ENCODE measurements around the gene EIF4E1B.
A peak's percentile ranks its signal among the peaks of the same experiment; 100 is the strongest.
"Not testable (repeated sequence)": the region's sequence is repeated elsewhere in the genome, so short reads cannot be mapped to it uniquely, and the experiment has no call there.

EIF4E1B gene, protein sequence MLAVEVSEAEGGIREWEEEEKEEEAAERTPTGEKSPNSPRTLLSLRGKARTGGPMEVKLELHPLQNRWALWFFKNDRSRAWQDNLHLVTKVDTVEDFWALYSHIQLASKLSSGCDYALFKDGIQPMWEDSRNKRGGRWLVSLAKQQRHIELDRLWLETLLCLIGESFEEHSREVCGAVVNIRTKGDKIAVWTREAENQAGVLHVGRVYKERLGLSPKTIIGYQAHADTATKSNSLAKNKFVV

DNA sequence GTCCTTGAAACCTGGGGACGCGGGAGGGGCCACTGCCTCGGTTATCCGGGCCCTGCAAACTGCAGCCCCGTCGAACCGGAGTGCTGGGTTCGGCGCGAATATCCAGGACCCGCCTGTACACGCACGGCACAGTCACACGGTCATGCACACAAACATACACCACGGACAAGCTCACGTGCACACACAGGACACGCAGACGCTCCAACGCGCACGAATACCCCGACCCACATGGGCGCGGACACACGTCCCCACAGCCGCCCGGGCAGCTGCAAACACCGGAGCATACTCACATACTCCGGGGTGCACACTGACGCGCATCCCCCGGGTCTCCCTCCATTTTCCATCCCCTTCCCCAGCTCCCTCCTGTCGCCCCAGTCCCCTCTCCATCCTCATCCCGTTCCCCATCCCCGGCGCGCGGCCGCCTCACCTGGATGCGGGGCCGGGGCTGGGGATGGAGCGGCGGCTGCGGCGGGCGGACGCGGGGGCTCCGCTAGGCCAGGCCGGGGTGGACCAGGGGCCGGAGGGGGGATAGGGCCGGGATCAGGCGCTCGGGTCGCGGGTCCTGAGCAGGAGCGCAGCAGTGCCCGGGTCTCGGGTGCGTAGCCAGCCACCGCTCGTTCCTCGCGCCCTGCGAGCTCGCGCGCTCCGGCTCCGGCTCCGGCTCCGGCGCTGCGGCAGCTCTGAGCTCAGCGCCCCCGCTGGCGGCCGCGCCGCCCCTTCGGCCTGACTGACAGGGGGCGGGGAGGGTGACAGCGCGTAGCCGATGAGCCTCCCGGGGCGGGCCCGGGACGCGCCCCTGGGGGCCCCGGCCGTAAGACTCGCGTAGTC lies at the start of gene EIF4E1B, which contains the start of gene SNCB:
Gene EIF4E1B, plus strand, starts transcription at position 823 of the 828 bp plus-strand sequence. CDS start 12,113 bp downstream, outside the sequence.
Gene SNCB, minus strand, starts transcription at position 682 of the 828 bp plus-strand sequence. CDS start 880 bp downstream, outside the sequence.
- DNase-seq = peak; percentile 74

DNA sequence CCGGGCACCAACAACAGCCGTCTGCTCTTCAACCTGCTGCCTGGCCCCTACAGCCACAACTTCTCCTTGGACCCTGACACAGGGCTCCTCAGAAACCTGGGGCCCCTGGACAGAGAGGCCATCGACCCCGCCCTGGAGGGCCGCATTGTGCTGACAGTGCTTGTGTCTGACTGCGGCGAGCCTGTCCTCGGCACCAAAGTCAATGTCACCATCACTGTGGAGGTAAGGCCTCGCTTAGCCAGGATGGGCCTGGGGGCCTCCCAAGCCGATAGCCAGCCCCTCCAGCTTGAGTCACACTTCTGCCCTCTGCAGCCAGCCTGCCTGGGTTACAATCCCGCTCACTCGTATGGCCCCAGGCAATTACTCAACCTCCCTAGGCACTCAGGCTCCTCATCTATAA lies 49.1 kb upstream of the EIF4E1B start:
- no peak for DNase-seq

DNA sequence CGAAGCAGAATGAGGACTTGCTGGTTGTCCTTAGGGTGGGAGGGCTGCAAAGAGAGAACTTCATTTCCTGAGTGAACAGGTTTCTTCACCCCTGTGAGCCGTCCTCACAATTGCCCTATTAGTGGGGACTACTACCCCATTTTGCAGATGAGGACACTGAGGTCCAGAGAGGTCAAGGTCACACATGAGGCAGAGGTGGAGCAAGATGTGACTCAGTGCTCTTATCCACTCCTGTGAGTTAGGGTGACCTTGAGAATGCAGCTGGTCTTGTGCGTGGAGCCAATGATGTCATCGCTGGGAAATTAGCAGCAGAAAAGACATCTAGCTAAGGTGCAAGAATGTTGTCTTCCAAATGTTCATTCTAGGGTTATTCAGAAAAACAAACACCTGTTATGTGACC lies 47.4 kb upstream of the EIF4E1B start:
- no peak for DNase-seq

DNA sequence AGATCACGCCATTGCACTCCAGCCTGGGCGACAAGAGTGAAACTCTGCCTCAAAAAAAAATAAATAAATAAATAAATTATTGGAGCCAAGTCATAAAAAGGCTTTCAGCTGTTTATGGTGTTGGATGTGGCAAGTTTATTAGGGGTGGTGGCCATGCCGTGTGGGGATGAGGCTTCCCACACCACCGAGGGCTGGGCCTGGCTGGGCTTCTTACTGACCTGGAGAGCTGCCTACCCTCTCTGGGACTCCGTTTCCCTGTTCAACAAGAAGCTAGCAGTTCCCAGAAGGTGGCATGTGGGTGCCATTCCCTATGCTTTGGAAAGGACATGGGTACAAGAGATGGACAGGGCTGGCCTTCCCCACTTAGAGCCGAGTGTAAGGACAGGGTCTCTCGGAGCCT lies 43.1 kb upstream of the EIF4E1B start:
- no peak for DNase-seq

DNA sequence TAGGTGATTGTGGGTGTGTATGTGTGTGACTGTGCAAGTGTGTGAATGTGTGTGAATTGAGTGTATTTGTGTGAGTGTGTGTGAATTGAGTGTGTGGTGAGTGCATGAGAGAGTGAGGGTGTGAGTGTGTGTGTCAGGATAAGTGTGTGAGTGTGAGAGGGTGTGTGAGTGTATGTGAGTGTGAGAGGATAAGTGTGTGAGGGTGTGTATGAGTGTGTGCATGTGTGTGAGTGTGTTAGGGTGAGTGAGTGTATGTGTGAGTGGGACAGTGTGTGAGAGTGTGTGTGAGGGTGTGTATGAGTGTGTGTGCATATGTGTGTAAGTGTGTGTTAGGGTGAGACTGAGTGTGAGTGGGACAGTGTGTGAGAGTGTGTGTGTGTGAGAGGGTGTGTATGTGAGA lies 42.2 kb upstream of the EIF4E1B start:
- no peak for DNase-seq

DNA sequence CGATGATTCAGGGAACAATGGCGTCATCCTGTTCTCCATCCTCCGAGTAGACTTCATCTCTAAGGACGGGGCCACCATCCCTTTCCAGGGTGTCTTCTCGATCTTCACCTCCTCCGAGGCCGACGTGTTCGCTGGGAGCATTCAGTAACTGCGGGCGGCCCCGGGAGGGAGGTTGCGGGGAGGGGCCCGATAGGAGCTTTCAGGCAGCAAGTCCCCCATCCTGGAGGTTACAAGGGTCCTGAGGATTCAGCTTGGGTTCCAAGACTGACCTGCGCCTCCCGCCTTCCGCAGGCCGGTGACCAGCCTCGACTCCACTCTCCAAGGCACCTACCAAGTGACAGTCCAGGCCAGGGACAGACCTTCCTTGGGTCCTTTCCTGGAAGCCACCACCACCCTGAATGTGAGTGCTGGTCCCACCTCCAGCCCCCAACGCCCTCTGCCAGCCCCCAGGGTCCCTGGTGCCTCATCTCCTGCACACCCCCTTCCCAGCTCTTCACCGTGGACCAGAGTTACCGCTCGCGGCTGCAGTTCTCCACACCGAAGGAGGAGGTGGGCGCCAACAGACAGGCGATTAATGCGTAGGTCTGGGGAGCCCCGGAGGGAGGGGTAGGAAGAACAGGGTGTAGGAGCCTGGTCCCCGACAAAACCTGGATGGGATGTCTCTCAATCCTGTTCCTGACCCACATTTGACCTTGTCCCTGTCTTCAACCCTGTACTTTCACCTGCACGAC lies 41.3 kb upstream of the EIF4E1B start:
- DNase-seq = no peak

DNA sequence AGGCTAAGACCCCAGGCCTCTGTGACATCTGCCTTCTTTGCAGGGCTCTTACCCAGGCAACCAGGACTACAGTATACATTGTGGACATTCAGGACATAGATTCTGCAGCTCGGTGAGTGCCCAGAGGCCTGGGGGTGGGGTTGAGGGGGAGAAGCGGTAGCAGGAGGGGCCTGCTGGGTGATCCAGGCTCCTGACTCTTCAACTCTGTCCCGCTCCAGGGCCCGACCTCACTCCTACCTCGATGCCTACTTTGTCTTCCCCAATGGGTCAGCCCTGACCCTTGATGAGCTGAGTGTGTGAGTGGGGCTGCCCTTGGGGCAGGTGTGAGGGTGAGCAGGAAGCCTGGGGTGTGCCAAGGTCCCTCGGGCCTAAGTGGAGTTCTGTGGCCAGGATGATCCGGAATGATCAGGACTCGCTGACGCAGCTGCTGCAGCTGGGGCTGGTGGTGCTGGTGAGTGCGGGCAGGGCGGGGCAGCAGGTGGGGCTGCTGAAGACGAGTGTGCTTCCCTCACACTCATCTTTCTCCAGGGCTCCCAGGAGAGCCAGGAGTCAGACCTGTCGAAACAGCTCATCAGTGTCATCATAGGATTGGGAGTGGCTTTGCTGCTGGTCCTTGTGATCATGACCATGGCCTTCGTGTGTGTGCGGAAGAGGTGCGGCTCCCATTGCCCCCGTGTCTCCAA lies 40.3 kb upstream of the EIF4E1B start:
- DNase-seq = no peak

DNA sequence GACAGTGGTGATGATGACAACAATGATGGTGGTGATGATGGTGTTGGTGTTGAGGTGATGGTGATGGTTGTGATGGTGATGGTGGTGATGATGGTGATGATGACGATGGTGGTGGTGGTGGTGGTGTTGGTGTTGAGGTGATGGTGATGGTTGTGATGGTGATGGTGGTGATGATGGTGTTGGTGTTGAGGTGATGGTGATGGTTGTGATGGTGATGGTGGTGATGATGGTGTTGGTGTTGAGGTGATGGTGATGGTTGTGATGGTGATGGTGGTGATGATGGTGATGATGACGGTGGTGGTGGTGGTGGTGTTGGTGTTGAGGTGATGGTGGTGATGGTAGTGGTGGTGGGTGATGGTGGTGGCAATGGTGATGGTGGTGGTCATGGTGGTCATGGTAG lies 38.8 kb upstream of the EIF4E1B start:
- DNase-seq = not testable (repeated sequence)

DNA sequence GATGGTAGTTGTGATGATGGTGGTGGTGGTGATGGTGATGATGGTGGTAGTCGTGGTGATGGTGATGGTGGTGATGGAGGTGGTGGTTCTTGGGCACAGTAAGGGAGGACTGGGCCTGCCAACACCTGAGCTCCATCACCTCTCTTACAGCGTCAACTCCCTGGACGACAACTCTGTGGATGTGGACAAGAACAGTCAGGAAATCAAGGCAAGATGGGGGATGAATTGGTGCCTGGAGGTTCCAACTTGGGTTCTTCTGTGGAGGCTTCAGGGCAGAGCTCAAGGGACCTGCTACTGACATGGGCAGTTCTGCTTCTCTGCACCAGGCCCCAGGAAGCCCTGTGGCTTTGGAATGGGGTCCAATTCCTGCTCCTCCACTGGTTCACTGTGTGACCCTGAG lies 37.9 kb upstream of the EIF4E1B start:
- no peak for DNase-seq

DNA sequence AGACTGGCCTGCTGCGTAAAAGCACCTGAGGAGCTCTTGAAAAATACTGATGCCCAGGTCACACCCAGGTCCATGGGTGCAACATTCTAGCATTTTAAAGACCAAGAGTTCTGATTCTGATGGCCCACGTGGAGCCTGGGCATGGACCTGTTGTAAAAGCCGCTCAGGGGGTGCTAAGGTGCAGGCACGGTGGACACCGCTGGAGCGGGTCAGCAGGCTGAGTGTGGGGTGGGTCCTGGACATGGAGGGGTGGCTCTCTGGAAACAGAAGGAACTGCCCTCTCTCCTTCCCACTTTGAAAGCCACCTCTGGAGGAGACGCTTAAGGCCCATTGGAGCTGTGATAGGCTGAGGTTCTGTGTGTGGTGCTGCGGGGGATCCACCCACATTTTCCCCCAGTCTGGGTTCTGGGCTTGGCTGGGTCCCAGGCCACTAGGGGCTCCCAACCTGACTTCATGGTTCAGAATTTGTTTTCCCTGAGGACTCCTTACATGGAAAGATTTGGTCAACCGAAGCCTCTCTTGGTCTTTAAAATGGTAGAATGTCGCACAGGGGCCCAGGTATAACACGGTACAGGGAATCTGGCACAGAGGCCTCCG lies 37.1 kb upstream of the EIF4E1B start:
- DNase-seq = no peak

DNA sequence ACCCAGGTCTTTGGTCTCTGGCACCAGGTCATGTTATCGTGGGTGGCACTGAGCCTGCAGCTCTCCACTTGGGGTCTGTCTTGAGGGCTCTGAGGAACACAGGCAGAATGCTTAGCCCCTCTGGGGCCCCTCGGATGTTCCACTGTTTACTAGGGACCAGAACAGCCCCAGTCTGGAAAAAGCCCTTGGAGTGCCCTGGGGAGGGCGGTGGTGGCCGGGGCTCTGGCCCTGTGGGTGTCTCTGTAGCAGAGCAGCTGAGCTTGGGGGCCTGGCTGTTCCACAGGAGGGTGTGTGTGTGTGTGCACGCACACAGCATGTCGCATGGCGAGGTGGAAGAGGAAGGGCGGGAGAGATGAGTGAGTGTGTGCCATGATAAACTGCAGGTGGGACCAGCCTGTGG lies 35.9 kb upstream of the EIF4E1B start:
- DNase-seq = no peak

DNA sequence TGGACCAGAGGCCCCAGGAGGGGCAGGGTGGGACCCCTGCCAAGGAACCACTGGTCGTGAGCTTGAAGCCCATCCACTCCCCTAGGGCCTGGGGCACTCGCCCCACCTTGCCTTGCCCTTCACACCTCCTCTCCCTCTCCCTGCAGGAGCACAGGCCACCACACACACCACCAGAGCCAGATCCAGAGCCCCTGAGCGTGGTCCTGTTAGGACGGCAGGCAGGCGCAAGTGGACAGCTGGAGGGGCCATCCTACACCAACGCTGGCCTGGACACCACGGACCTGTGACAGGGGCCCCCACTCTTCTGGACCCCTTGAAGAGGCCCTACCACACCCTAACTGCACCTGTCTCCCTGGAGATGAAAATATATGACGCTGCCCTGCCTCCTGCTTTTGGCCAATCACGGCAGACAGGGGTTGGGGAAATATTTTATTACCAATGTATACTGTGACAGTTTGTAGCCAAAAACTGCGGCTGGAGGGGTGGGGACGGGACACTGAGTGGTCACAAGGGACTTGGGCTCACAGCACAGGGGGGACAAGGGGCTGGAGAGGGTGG lies 35.0 kb upstream of the EIF4E1B start:
- no peak for DNase-seq

DNA sequence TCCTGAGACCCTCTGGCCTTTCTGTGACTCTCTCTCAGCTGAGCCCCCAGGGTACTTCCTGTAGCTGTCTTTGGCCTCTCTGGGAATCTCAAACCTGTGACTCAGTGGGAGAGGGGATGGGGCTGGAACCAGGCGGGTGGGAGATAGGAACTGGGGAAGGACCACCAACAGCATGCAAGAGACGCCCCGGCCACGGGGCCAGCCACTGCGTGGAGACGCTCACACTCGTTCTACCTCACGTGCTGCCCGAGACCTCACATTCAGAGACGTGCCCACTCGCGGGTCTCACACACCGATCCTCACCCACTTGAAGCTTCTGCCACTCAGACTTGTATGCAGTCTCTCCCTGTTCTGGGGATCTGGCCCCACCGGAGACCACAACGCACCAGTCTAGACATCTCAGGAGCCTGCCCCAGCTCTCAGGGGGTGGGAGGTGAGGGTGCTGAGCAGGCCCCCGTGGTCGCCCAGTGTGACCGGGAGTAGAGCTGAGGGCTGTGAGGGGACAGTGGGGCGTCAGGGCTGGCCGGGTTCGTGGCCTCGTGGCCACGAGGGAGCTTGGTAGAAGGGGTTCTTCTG lies 34.3 kb upstream of the EIF4E1B start:
- no peak for DNase-seq

DNA sequence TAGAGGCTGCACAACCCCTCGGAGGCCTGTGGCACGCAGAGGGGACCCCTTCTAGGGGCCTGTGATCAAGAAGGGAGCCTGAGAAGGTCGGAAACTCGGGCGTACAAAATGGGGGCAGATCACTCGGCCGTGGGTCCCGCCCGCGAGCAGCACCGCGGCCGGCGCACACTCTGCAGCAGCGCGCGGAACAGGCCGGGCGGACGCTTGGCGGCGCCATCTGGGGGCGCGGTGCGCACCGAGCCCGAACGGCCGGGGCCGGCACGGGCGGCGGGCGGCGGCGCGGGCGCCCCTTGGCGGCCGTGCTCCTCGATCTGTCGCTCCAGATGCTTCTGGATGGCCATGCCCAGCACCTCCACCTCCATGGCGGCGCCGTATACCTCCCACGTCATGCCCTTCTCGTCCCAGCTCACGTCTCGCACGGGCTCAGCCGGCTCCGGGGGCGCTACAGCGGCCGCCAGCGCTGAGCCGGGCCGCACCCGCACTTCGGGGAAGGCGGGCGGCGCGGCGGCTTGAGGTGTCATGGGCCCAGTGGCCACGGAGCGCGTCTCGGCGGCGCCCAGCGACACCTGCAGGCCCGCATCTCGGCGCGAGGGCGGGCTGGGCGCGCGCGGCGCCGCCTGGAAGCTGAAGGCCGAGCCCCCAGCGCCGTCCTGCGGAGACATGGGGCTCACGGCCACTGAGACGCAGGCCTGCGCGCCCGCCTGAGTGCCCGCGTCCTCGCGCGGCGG lies 33.6 kb upstream of the EIF4E1B start:
- no peak for DNase-seq

DNA sequence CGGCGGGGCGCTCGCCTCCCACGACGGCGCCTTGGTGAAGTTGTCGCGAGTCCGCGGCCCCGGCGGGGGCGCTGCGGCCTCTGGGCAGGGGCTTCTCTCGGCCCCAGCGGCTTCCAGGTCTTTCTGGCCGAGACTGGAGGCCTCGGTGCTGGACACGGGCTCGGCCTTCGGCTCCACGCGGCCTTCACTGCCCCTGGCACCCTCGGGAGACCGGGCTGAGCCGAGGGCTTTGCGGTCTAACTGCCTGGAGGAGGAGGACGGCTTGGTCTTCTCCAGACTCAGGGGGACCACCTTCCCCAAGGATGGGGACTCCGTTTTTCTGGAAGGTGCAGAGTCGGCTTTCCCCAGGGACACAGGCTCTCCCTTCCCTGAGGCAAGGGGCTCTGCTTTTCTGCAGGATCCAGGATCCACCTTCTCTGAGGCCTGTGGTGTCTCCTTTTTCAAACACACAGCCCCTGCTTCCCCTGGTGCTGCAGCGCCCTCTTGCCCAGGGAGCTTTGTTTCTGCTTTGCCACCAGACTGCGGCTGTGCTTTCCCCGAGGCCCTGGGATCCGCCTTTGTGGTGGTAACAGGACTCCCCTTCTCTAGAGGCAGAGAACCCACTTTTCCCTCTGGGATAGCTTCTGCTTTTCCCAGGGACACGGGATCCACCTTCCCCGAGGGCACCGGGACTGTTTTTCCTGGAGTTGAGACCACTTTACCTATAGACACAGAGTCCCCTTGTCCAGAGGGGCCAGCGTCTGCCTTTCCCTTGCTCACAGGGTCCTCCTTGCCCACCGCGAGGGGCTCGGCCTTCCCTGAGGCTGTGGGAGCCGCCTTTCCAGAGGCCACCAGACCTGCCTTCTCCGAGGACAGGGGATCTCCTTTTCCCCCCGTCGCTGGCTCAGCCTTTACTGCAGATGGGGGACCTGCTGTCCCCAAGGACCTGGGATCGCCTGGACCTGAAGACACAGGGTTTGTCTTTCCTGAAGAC lies 32.8 kb upstream of the EIF4E1B start:
- DNase-seq = no peak

DNA sequence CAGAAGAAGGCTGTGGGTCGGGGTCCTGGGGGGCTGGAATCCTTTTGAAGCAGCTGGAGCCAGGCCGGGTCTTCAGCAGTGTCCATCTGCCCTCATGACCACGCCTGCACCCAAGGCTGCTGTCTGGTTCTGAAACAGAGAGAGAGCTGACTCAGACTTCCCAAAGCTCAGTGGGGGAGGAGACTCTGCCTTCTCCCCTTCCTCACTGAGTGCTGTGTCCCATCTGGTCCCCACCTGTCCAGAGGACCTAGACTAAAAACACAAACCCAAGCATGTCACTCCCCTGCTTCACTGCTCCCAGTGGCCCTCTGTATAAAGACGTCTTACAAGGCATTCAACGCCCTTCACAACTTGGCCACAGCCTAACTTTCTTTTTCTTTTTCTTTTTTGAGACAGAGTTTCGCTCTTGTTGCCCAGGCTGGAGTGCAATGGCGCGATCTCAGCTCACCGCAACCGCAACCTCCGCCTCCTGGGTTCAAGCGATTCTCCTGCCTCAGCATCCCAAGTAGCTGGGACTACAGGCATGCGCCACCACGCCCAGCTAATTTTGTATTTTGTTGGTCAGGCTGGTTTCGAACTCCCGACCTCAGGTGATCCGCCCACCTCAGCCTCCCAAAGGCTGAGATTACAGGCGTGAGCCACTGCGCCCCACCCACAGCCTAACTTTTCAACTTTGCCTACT lies 30.6 kb upstream of the EIF4E1B start:
- DNase-seq = peak; percentile 48

DNA sequence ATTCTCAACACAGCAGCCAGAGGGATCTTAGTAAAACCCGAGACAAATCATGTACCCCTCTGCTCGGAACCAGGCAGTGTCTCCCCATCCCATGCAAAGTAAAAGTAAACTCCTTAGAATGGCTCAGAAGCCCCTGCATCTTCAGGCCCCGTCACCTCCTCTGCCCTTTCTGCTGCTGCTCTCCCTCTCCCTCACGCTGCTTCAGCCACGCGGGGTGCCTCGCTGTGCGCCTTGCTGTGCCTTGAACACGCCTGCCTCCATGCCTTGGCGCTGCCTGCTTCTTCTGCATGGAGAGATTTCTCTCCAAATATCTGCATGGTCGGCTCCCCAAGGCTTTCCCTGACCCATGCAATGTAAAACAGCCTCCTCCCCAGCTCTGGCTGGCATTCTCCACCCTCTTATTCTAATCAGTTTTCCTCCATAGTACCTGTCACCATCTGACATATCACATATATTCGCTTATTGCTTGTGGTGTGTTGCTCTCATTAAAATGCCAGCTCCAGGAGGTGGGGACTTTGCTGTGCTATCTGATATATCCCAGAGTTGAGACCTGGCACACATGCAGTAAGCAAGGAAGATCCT lies 28.5 kb upstream of the EIF4E1B start:
- DNase-seq = peak; percentile 61

DNA sequence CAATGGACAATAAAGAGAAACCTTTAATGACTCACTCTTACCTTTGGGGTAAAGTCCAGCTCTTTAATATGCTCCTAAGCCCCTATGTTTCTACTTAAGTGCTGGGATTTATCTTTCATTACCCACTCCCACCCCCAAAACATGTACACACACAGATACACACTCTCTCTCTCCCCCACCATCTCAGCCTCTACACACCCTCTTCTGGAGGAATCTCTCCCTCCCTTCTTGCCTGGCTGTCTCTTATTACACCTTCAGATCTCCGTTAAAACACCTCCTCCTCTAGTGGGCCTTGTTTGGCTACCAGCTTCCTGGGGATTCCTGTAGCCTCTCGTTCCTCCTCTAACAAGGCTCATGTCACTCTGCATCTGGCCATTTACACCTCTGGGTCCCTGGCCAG lies 27.4 kb upstream of the EIF4E1B start:
- DNase-seq = peak; percentile 52

DNA sequence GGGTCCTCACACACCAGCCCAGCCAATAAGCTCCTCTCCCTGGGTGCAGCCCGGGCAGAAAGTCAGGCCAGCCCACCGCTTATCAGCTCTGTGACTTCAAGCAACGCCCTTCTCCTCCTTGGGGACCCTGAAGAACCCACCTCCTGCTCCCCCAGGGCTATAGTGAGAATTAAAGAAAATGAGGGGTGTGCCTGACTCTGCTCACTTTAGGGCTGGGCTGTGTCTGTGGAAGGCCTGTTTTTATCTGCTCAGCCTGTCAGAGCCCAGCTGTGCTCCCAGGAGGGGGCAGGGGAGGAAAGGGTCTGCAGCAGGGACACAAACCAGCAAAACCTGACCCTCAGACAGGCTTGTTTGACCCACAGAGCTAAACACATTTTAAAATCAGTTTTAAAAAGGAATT lies 24.4 kb upstream of the EIF4E1B start:
- no peak for DNase-seq

Data from NCI-H82 (cell line).